HG03175 (cell line): ENCODE data around the gene AP3D1.
"Not testable (repeated sequence)": the region's sequence is repeated elsewhere in the genome, so short reads cannot be mapped to it uniquely, and the experiment has no call there.

Experiments used
- ATAC-seq: cut with Tn5 transposase; IDR thresholded peaks from one replicate; pipeline ENCODE4 v1.9.1; 2021; ENCODE audit warnings: mild to moderate bottlenecking, moderate library complexity; ENCODE audit not compliant: unreplicated experiment

The AP3D1 gene

DNA sequence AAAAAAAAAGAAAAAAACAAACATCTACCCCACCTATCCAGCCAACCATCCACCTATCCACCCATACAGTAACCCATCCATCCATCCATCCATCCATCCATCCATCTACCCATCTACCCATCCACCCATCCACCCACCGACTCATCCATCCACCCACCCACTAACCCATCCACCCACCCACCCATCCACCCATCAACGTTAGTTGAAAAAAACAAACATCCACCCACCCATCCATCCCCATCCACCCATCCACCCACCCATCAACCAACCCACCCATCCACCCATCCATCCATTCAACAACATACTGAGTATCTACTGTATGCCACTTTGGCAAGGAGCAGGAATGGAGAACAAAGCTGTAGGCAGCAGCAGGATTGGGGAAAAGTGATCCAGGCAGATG, 6.1 kb upstream of the AP3D1 start:
- ATAC-seq: no peak

DNA sequence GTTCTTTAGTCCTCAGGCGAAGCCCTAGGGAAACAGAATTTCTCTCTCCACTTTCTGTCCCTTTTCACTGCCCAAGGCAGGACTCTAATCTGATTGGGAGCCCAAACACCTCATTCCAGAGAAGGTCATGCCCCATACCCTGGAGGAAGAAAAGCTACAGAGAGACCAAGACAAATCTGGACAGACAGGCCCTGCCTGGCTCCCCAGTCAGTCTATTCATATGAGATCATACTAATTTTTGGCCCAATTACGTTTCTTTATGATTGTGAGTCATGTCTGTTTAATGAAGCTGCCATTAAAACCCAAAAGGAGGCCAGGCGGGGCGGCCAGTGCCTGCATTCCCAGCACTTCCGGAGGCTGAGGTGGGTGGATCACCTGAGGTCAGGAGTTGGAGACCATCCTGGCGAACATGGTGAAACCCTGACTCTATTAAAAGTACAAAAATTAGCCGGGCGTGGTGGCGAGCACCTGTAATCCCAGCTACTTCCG, 3.3 kb upstream of the AP3D1 start:
- no peak for ATAC-seq

DNA sequence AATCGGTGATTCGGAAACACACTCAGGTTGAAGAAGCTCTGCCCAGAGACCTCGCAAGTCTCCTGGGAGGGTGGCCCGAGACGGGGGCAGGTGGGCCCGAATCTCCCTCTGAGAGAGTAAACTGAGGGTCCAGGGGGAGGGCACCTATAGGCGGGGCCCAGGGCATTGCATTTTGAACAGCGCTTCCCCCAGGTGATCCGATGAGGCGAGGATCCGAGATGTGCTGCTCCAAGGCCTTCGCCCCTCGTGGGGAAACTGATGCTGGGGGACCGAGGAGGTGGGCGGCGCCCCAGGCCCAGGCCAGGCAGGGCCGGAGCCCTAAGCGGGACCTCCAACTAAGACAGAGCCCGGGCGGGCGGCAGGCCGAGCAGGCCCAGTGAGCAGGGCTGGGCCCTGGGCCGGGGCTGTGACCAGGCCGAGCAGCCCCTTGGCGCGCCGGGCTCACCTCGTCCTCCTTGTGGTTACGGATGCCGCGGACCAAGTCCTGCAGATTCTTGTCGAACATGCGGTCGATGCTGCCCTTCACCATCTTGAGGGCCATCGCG, 500 bp downstream of the AP3D1 start:
- no peak for ATAC-seq

DNA sequence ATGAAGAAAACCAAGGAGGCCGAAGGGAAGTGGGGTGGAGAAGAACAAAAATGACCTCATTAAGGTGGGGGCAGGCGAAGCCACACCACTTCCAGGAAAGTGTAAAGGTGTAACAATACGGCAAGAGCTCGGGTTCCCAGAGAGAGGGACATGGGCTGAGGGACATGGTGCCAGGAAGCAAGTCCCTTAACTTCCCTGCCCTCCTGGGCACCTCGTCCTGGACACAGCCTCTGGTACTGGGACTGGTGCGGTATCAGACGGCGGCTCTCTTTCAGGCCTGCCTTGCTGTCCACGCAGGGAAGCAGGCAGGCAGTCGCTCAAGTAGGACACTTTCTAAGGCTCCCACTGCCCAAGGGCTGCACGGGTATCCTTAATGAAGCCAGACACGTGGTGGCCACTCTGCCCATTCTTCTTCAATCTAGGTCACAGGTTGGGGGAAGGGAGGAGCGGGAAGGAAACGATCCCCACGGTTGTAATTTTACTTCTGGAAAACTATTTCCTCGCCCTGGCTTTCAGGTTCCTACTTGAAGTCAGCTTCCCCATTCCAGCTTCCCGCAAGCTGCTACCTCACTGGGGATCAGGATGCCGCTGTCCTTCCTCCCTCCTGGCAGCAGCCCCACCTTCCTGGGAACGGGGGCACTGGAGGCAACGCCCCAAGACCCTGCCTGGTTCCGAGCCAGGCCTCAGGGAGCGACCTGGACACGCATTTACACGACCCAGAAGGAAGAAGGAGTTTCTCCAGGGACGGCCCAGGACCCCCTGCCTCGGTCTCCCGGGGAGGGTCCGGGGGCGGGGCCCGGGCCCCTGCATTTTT, 1.2 kb downstream of the AP3D1 start:
- ATAC-seq: no peak

DNA sequence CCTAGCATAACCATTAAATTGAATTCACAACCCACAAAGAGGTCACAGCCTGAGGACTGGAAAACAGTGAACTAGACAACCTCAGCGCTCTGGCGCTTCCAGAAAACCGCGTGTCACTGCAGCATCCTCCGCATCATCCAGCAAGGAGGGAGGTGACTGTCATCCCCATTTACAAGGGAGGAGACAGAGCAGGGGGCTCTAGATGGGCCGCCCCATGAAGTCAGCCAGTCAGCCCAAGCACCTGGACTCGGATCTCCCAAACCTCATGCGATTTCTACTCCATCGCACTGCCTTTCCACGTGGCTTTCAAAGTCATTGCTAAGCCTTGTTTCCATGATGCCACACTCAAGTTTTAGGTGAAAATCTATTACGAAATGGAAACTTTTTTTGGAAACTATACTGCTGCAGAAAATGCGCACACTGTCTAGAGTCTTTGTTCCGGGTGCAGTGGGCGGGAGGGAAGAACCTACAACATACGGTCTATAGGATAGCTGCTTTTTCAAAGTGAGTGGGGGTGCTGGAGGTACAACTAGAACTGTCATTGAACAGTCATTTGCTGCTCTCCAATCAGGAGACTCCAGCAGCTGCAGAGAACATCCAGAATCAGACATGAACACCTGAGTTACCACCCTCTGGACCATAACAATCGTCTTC, 2.8 kb downstream of the AP3D1 start:
- ATAC-seq: no peak

DNA sequence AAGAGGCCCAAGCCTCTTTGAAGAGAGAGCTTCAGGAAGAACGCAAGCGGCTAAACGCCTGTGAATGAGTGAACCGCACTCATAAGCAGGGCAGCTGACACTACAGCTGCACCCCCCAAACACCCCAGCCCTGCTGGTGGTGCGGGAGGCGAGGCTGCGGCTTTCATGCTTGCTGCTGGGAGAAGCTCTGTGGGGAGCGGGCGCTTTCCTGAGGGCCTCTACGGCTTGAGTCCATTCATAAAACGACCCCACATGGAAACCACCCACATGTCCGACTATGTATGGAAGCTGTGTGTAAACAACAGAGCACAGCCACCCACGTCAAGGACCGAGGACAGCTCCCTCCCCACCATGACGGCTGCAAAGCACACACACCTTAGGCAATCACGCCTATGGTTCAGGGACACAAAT, 5.5 kb downstream of the AP3D1 start:
- no peak for ATAC-seq

DNA sequence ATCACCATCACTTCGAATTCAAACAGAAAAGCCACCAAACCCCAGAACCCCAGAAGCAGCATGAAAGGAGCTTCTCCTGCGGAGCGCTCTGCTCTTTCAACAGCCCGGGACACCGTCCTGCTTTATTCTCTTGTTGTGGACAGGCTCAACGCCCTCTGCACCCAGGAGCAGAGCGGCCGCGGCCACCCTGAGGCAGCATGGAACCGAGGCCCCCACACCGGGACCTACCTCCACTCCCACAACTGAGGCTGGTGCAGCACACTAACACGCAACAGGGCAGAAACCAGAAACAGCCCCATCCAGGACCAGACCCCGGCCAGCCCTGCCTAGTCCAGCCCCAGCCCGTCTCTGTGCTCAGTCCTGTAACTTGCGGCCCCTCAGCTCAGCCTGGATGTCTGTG, 7.2 kb downstream of the AP3D1 start:
- no peak for ATAC-seq

DNA sequence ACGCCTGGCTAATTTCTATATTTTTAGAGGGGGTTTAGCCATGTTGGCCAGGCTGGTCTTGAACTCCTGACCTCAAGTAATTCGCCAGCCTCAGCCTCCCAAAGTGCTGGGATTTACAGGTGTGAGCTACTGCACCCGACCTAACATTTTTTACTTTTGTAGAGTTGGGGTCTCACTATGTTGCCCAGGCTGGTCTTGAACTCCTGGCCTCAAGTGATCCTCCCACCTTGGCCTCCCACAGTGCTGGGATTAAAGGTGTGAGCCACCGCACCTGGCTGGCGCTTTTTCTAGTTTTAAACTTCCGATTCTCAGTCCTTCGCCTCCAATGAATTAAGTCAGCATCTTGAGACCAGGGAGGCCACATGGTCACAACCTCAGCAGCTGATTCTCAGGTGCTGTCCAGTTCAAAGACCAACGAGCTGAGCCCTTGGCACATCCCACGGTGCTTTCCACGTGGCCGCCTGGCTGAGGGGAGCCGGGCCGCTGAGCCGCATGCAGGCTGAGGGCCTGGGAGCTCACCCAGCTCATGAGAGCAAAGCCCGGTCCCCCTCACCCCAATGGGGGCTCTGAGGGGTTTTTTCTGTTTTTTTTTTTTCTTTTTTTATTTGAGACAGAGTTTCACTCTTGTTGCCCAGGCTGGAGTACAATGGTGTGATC, 9.1 kb downstream of the AP3D1 start:
- ATAC-seq: no peak

DNA sequence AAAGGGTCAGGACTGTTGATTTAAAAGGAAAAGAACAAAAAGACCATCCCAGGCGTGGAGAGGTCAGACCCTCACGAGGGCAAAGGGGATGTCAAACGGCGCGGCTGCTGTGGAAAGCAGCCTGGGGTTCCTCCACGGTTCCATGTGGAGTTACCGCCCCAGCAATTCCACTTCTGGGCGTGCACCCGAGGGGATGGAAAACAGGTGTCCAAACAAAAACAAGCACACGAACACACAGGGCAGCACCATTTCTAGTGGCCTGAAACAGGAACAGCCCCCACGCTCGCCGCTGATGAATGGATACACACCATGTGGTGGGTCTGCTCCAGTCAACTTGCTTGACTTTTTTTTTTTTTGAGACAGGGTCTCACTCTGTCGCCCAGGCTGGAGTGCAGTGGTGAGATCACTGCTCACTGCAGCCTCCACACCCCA, 11.2 kb downstream of the AP3D1 start:
- ATAC-seq: no peak

DNA sequence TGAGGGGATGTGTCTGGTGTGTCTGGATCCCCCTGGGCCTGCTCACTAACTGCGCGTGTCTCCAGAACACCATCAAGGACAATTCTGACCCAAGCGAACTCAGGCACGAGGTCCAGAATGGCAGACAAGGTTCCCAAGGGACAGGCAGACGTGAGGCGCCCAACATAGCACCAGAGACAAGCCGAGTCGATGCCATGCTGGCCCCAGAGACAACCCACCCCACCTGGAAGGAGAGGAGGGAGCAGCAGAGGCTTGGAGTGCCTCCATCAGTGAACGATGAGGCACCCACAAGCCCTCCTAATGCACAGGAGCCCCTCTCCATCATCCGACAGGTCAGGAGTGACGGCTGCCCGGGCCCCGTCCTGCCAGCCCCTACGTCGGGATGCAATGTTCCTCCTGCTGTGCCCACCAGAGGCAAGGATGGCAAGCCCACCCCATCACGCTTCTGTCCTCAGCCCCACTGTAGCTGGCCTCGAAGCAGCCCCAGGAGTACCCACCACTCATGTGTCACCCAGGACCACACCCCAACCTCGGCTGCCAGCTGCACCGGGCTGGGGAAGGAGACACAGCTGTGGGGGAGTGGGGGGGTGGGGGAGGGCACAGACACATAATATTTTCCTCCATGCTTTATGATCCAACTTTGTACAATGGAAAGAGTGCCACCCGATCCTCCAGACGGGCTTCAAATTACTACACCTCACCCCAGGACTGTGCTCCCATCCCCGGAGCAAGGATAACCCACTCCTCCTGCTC, 11.8 kb downstream of the AP3D1 start:
- ATAC-seq: no peak

DNA sequence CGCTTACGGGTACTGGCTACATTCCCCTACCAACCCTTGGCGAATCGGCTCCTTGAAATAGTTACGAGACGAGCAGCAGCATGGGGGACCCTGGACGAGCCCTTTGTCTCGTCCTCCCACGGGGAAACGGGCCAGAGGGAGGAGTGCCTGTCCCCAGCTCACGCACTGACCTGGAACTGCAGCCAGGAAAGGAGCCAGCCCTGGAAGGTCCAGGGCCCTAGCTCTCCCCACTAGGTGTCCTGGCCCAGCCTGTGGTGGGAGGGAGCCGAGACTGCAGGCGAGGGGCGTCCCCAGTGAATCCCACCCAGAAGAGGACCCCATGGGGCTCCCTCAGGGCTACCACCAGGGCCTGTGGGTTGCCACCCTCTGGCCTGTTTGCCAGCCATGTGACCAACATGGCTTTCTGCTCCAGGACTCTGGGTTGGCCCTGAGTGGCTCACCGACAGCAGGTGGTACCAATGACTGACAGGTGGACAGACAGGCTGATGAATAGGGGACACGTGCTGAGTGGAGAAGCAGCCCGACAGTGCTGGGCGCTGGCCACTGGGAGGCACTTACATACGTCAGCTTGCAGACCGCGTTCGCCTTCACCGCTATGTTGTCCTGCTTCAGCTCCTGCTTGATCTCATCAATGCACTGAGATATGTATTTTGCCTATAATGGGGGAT, 13.2 kb downstream of the AP3D1 start:
- no peak for ATAC-seq

DNA sequence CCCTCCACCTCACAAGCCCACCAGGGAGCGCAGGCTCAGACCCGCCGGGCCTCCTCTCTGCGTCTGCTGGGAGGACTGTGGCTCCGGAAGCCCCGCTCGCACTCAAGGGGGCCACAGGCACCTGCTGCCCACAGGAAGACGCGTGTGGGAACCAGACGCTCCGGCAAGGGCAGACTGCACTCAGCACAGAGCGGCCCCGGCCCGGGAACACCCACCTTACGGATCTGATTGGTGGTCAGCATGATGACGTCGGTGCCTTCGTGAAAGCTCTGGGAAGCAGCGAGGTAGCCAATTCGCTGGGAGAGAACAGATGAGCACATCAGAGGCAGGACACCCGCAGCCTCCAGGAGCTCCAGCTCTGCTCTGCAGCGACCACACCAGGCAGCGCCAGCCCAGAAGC, 14.6 kb downstream of the AP3D1 start:
- no peak for ATAC-seq

DNA sequence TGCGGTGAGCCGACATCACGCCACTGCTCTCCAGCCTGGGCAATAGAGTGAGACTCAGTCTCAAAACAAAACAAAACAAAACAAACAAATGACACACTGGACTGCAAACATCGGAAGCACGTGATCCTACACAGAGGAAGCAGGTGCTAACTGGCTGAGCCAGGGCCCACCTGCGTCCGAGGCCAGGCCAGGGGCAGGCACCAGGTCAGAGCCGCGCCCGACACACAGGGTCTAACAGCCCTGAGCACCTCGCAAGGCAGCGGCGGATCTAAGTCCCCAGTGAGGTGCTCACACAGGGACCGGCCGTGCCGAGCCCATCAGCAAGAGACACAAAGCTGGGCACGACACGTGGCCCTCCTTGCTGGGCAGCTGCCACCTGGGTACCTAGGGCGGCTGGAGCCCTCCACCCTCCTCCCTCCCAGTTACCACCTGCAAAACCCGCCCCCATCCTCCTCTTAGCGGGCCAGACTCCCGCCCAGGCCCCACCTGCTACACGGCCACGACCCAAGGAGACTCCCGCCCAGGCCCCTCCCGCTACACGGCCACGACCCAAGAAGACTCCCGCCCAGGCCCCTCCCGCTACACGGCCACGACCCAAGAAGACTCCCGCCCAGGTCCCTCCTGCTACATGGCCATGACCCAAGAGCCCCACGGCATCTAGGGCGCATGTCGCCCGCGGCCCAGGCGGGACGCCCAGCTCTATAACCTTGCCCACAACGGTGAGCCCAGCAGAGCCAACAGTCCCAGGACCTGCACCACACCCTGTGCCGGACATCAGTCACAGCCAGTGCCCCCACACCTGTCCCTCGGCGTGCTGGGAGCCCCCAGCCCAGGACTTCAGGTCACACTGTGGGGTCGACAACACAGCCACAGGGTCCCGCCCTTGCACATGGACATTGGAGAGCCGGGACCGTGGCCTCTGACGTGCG, 15.6 kb downstream of the AP3D1 start:
- ATAC-seq: no peak

DNA sequence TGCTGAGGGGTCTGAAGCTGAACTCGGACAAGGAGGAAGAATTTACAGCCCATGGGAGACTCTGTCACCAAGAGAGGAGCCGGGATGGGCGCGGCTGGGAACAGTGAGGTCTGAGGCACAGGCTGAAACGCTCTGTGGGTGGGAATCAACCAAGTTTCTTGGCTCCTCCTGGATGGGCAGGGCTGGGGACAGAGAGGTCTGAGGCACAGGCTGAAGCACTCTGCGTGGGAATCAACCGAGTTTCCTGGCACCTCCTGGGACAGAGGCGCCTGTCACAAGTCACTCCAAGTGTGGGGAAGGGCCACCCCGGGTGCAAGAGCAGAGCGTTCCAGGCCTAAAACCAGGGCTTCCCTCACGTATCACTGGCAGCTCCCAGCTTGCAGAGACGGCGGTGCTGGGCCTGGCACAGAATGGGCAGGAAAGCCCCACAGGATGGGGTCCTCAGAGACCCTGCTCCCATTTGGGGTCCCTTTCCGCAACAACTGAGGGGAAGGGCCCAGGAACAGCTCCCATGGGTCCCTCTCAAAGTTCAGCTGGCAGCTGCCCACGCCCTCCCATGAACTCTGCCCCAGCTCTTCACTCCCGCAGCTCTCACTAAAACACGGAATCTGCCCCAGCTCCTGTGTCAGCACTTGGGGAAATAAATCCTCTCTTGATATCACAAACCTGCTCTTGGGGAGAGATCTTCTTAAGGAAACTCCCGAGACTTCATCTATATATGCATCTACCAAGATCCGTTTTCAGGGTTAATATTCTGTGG, 18.5 kb downstream of the AP3D1 start:
- no peak for ATAC-seq

DNA sequence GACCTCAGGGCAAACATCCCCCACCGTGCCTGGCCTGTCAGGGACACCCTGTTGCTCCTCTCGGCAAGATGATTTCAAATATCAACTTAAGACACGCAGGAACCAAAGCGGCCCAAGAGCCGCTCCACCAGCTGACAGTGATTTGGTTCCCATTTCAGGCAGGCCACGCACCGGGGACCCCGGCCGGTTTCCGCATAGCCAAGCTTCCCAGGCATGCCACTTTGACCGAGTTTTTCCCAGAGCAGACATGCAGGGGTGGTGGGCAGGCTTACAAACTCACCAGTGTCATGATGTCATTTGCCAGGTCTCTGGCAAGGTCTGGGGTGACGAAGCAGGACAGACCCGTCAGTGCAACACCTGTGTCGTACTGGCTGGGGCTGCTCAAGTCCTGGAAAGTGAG, 19.2 kb downstream of the AP3D1 start:
- no peak for ATAC-seq

DNA sequence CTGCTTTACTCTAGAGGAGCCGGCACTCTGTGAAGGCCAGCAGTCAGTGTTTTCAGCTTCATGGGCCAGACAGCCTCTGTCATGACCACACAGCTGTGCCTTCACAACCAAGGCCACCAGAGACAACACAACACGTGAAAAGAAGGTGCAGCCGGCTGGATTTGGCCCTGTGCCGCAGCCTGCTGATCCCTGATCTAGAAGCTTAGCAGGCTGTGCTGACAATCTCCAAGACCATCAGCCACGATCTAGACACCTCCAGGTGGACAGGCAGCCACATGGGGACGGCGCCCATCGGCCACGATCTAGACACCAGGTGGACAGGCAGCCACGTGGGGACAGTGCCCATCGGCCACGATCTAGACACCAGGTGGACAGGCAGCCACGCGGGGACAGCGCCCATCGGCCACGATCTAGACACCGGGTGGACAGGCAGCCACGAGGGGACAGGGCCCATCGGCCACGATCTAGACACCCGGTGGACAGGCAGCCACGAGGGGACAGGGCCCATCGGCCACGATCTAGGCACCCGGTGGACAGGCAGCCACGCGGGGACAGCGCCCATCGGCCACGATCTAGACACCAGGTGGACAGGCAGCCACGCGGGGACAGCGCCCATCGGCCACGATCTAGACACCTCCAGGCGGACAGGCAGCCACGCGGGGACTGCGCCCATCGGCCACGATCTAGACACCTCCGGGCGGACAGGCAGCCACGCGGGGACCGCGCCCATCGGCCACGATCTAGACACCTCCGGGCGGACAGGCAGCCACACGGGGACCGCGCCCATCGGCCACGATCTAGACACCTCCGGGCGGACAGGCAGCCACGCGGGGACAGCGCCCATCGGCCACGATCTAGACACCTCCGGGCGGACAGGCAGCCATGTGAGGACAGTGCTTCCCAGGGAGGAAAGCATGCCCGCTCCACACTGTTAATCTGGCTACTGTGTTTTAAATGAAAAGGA, 20.1 kb downstream of the AP3D1 start:
- not testable (repeated sequence) for ATAC-seq
